Anterior cingulate cortex (tissue), 58 donors: Measurements from ENCODE around the gene GNA15.
"Not testable (repeated sequence)": the region's sequence is repeated elsewhere in the genome, so short reads cannot be mapped to it uniquely, and the experiment has no call there.

ENCODE experiments used
- DNase-seq, 58 donors: peaks; one replicate each; lab custom pipeline; 2025; lab: John Stamatoyannopoulos, UW

Gene GNA15

DNA sequence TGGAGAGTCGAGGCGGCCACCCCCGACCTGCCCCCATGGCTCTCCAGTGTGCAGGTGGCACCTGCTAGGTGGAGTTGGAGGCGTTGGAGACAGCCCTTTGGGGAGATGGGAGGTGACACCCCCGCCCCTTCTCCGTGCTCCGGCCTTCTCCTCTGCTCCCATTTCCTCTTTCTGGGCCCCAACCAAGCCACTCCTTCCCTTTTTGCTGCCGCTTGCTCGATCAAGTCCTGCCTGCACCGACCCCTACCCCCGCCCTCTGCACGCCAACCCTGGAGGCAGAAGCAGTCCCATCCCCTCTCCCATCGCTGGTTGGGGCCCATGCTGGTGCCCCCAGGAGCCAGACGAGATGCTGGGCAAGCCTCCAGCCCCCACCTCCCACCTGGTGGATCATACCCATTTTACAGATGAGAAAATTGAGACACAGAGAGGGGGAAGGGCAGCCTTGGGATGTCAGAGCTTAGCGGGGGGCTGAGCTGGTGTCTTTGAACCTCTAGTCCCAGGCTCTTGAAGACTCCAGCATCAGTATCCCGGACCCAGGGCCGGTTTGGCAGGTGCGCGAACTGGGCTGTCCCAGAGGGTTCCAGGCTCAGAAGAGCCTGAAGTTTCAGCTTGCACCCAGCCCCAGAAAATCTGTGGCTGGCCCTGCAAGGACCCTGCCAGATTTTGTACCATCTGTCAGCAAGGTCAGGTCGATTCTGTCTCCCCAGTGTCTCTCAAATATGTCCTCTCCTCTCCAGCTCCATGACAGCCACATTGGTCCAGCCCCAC is 10.3 kb downstream of the GNA15 start:
- peak in 6 of 58 donors; percentile 5 to 26 (median 14) for DNase-seq

- no peak for DNase-seq
Measured at GRCh38 chr19:3146677-3147100, 10.9 kb downstream of the GNA15 start.

DNA sequence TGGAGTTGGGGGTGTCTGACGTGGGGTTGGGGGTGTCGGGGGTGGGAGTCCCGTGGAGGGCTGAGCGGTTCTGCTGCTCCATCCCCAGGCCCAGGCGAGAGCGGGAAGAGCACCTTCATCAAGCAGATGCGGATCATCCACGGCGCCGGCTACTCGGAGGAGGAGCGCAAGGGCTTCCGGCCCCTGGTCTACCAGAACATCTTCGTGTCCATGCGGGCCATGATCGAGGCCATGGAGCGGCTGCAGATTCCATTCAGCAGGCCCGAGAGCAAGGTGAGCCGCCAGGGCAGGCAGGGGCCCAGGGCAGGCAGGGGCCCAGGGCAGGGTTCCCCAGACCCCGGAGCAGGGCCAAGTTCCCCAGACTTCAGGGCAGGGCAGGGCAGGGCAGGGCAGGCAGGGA is 12.7 kb downstream of the GNA15 start:
- DNase-seq, result no peak

- DNase-seq, result no peak
Measured at GRCh38 chr19:3149089-3149488, 13.3 kb downstream of the GNA15 start.

GRCh38 chr19:3149526-3150505 is 14.0 kb downstream of the GNA15 start:
- no peak for DNase-seq

DNA sequence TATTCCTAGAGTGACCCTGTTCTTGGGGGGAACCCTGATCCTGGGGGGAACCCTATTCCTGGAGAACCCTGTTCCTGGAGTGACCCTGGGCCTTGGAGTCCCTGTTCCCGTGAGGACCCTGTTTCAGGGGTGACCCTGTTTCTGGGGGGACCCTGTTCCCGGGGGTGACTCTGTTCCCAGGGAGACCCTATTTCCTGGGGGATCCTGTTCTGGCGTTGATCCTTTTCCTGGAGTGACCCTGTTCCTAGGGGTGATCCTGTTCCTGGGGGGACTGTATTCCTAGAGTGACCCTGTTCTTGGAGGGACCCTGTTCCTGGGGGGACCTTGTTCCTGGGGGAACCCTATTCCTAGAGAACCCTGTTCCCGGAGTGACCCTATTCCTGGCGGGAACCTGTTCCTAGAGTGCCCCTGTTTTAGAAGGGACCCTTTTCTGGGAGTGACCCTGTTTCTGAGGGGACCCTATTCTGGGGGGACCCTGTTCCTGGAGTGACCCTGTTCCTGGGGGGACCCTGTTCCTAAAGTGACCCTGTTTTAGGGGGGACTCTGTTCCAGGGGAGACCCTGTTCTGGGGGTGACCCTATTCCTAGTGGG is 15.0 kb downstream of the GNA15 start:
- no peak for DNase-seq

DNA sequence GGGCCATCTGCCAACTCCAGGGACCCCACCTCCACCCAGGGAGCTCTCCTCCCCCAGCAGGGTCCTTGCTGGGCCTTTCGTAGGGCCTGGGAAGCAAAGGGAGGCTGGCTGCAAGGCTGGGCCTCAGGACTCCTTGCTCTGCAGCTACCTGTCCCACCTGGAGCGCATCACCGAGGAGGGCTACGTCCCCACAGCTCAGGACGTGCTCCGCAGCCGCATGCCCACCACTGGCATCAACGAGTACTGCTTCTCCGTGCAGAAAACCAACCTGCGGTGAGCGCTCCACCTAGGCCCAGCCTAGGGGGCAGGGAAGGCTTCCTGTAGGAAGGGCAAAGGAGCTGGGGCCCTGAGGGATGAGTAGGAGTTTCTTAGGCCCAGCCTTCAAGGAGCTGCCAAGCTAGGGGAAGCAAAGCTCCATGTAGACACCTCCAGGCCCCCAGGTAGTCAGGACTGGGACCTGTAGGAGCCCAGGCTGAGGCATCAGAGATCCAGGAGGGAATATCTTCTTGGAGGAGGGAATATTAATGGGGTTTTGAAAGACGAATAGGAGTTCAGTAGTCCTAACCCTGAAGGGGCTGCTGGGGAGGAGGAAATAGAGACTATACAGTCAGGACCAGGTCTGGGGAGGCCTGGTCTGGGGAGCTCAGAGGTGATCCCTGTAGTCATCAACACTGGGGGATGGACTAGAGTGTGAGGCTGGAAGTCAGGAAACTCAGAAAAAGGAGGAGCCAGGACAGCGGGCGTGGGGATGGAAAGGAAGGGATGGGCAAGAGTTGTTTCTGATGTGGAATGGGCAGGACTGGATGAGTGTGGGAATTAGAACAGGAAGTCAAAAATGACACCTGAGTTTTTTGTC is 16.0 kb downstream of the GNA15 start:
- no peak for DNase-seq

- DNase-seq, result no peak
Measured at GRCh38 chr19:3152419-3152780, 16.6 kb downstream of the GNA15 start.

DNA sequence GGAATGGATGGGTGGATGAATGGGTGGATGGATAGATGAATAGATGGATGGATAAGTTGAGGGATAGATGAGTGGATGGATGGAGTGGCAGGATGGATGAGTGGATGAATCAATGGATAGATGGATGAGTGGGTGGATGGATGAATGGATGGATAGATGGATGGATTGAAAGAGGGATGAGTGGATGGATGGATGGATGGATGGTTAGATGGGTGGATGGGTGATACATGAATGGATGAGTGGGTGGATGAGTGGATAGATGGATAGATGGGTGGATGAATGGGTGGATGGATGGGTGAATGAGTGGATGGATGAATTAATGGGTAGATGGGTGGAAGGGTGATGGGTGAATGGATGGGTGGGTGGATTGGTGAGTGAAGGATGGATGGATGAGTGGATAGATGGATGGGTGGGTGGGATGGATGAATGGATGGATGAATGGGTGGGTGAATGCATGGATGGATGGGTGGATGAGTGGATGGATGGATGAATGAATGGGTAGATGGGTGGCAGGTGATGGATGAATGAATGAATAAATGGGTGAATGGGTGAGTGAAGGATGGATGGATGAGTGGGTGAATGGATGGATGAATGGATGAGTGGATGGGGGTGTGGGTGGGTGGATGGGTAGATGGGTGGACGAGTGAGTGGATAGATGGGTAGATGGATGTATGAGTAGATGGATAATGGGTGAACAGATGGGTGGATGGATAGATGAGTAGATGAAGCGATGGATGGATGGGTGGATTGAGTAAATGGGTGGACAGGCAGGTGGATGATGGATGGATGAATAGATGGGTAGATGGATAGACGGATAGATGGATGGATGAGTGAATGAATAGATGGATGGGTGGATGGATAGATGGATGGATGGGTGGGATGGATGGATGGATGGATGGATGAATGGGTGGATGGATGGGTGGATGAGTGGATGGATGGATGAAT is 17.7 kb downstream of the GNA15 start:
- DNase-seq, result no peak

DNA sequence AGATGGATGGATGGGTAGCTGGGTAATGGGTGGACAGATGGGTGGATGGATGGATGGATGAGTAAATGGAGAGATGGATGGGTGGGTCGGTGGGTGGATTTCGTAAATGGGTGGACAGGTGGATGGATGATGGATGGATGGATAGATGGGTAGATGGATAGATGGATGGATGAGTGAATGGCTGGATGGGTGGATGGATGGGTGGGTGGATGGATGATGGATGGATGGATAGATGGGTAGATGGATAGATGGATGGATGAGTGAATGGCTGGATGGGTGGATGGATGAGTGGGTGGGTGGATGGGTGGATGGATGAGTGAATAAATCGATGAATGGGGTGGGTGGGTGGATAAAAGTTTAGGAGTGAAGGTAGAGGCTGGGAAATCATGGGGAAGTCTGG is 18.6 kb downstream of the GNA15 start:
- DNase-seq, result not testable (repeated sequence)

DNA sequence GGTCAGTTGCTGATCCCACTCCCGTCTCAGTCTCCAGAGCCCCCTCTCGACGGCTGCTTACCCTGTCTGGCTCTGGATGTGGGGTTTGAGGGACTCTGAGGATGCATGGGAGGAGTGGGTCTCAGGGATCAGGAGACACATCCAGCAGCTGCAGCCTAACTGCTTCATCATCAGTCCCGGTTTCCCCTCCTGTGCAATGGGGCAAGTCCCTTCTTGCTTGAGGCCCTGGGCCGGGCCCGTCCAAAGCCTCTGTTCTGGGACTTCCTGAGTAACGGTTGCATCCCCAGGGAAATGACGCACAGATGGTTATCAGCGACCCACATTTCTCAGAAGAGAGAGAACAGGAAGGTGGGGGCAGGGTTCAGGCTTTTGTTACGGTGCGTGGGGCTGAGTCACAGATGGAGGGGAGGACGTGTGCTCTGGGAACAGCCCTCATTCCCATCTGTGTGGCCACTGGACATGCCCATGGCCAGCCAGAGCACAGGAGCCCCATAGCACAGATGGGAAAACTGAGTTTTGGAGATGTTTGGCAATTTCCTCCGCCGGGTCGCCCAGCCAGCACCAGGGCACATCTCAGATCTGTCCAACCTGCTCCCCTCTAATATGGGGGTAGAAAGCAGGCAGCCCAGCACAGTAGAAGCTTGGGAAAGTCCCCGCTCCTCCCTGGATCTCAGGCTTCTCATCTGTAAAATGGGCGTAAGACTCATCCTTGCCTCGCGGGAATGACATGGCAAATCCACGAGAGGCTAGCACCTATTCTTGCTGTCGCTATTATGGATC is 19.3 kb downstream of the GNA15 start:
- DNase-seq, result no peak

DNA sequence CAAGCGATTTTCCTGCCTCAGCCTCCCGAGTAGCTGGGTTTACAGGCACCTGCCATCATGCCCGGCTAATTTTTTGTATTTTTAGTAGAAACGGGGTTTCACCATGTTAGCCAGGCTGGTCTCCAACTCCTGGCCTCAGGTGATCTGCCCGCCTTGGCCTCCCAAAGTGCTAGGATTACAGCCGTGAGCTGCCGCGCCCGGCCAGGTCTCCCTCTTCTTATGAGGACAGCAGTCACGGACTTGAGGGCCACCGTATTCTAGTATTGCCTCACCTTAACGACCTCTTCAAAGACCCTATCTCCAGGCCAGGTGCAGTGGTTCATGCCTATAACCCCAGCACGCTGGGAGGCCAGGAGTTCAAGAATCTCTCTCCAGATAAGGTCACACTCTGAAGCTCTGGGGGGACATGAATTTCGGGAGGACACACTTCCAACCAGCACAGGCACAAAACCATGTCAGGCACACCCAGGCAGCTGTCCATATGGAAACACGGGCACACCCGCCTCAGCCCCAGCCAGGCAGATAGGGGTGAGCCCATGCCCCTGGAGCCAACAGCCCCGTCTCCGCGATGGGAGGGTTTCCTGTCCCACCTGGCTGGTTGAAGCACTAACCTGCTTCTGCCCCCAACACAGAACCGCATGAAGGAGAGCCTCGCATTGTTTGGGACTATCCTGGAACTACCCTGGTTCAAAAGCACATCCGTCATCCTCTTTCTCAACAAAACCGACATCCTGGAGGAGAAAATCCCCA is 21.4 kb downstream of the GNA15 start:
- DNase-seq, result no peak

DNA sequence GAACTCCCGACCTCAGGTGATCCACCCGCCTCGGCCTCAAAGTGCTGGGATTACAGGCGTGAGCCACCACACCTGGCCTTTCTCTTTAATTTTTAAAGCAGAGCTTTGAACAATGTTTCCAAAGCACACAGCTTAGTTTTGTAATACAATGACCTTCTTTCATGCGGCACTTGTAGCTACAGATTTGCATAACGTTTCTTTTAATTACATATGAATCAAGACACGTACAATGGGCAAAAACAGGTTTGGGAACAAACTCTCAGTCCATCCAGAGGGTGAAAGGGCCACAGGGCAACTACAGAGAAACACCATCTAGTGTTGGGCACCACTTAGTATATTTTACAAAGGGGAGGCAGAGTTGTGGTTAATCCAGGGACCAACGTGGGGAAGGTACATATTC is 23.7 kb downstream of the GNA15 start:
- DNase-seq, result no peak

DNA sequence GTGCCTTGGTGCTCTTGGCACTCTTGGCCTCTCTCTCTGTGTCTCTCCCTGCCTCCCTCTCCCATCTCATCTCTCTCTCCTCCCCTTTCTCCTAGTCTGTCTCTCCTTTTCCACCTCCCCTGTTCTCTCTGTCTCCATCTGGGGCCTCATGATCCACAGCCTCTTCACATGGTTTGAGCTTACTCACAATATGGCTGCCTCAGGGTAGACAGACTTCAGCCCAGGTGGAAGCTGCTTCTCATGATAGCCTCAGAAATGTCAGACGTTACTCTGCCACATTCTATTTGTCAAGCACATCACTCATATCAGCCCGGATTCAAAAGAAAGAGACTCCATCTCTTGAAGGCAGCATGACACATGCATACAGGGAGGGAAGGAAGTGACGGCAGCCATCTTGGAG is 24.4 kb downstream of the GNA15 start:
- no peak for DNase-seq

DNA sequence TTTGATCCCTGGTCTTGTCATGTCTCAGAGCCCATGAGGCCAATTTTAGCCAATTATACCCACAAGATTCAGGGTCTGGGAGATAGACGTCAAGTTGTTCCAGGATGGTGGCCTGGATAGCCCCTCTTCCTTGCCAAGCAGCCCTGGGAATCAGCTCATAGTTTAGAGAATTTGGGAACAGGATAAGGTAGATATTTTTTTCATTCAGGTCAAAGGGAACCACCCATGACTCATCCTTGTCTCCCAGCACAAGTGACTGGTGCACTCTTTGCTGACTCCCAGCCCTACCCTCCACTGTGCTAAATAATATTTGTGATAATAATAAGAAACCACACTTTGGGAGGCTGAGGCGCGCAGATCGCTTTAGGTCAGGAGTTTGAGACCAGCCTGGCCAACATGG is 25.6 kb downstream of the GNA15 start:
- DNase-seq, result no peak

DNA sequence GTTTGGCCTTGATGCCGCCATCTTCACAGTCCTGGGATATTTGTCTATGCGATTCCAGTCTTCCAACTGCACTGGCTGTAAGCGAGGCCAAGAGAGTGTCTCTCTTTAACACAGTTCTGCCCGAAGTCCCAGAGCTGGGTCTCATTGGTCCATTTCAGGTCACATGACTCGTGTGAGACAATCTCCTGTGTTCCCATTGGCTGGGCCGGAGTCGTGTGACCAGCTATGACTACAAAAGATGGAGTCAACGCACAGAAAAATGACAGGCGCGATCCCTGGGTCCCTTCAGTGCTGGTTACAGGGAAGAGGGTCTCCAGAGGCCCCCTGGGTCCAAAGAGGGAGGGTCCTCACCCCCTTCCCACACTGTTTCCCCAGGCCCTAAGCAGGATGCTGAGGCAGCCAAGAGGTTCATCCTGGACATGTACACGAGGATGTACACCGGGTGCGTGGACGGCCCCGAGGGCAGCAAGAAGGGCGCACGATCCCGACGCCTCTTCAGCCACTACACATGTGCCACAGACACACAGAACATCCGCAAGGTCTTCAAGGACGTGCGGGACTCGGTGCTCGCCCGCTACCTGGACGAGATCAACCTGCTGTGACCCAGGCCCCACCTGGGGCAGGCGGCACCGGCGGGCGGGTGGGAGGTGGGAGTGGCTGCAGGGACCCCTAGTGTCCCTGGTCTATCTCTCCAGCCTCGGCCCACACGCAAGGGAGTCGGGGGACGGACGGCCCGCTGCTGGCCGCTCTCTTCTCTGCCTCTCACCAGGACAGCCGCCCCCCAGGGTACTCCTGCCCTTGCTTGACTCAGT is 26.8 kb downstream of the GNA15 start:
- DNase-seq, result no peak
